Large intestine (tissue), 3 donors: ENCODE results near the gene ATP2B2. TPM values are rescaled to one million over a fixed set of nuclear protein-coding genes. Genes with fewer than 3 reads are reported as not detected.

Source experiments
- DNase-seq, 2 donors: peaks; one replicate each; pipeline versions ENCODE4 v3.0.0 to v3.0.0-alpha.2; 2013
- H3K27ac ChIP-seq: one replicate; pipeline ENCODE4 v1.5.1; 2013; ENCODE audit warnings: low read length
- H3K27me3 ChIP-seq: 2 replicates; pipeline ENCODE4 v1.6.1; 2013; ENCODE audit warnings: low read length; ENCODE audit not compliant: control insufficient read depth, insufficient read depth
- H3K36me3 ChIP-seq: 2 replicates; pipeline ENCODE4 v1.6.1; 2013; ENCODE audit warnings: low read length; ENCODE audit not compliant: control insufficient read depth, insufficient read depth
- H3K4me1 ChIP-seq: one replicate; pipeline ENCODE4 v1.6.1; 2013; ENCODE audit warnings: low read length; ENCODE audit not compliant: control insufficient read depth, insufficient read depth
- H3K4me3 ChIP-seq: one replicate; pipeline ENCODE4 v1.5.1; 2013; ENCODE audit warnings: low read length
- H3K9me3 ChIP-seq: one replicate; pipeline ENCODE4 v1.6.1; 2013; ENCODE audit warnings: mild to moderate bottlenecking, low read depth, low read length, moderate library complexity; ENCODE audit not compliant: control insufficient read depth
- WGBS: methylation state at CpG from one replicate; pipeline ENCODE4 v1.1.5; 2013; ENCODE audit warnings: low lambda C conversion rate; ENCODE audit not compliant: insufficient coverage; 5-methylcytosine and 5-hydroxymethylcytosine counted together
- polyA plus RNA-seq: library from polyadenylated mRNA; unstranded; fragments of 120-200 nt; gene quantifications from one replicate; pipeline ENCODE4 v1.2.1, GENCODE V29; 2013

ATP2B2 gene
- polyA plus RNA-seq, 1 donor = 1.5 TPM

GRCh38 chr3:10410383-10411002, 94.9 kb downstream of the ATP2B2 start:
- Histone ChIP-seq H3K27ac (no peak overlapping the region), H3K4me3 (no peak overlapping the region), H3K9me3 (no peaks in the 10 kb centered on the region), H3K27me3 (no peaks in the 10 kb centered on the region), H3K4me1 (no peaks in the 10 kb centered on the region), H3K36me3 (no peaks in the 10 kb centered on the region)
- DNase-seq = no peak
- no CpG with 5 or more reads among the region's 21 CpGs for WGBS

- Histone ChIP-seq H3K9me3 (no peaks in the 10 kb centered on the region), H3K4me1 (no peaks in the 10 kb centered on the region), H3K36me3 (no peaks in the 10 kb centered on the region), H3K27ac (no peak overlapping the region), H3K27me3 (no peaks in the 10 kb centered on the region), H3K4me3 (no peak overlapping the region)
- no peak for DNase-seq
- 100% methylated on average over 1 of the region's 8 CpGs for WGBS
Observed at GRCh38 chr3:10408680-10409079, 96.7 kb downstream of the ATP2B2 start.

DNA sequence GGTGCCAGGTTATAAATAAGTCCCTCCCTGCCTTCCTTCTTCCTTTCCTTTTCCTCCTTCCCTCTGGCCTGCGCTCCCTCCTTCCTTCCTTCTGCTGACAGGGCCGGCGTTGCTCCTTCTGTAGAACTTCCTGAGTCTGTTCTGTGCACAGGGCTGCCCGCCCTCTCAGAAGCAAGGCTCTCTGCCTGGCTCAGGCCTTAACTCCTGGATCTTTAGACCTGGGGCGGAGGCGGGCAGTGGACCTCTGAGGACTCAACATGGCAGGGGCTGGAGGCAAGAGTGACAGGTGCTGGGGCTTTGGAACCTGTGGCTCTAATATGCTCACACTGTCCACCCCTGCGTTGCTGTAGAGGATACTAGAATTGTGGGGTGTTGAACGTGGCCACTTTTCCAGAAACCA, 98.0 kb downstream of the ATP2B2 start:
- H3K4me1 ChIP-seq = no peaks in the 10 kb centered on the region
- no peaks in the 10 kb centered on the region for H3K9me3 ChIP-seq
- H3K27ac ChIP-seq = no peak overlapping the region
- WGBS = no CpG with 5 or more reads among the region's 8 CpGs
- no peak for DNase-seq
- no peak overlapping the region for H3K4me3 ChIP-seq
- H3K27me3 ChIP-seq = no peaks in the 10 kb centered on the region
- no peaks in the 10 kb centered on the region for H3K36me3 ChIP-seq

DNA sequence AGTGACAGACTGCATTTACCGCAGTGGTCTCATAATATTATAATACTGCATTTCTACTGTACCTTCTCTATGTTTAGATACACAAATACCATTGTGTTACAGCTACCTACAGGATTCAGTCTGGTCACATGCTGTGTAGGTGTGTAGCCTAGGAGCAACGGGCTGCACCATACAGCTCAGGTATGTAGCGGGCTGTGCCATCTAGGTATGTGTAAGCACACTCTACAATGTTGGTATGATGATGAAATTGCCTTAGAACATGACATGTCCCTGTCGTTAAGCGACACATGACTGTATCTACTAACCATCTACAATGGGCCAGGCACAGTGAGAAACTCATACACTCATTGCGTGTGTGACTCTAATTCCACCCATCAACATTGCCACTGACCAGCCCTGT, 99.0 kb downstream of the ATP2B2 start:
- no peaks in the 10 kb centered on the region for H3K27me3 ChIP-seq
- no peaks in the 10 kb centered on the region for H3K36me3 ChIP-seq
- H3K27ac ChIP-seq = no peak overlapping the region
- H3K4me3 ChIP-seq = no peak overlapping the region
- no CpG with 5 or more reads among the region's 6 CpGs for WGBS
- H3K4me1 ChIP-seq = no peaks in the 10 kb centered on the region
- DNase-seq = no peak
- H3K9me3 ChIP-seq = no peaks in the 10 kb centered on the region

DNA sequence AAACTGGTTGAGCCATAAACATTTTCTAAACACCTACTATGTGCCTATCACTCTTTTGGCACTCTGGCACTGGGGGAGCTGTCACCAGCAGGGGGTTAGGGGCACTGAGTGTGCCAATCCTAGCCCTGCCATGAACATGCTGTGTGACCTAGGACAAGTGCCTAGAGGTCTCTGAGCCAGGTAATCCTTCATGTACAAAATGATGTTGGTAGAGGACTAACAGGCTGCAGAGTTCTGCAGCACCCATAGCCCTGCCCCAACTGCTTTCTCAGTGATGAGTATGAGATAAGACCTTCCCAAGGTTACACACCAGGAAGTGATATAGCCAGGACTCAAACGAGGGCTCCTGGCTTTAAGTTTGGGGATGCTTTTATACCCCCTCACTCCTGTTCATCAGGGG, 99.6 kb downstream of the ATP2B2 start:
- DNase-seq = no peak
- no peaks in the 10 kb centered on the region for H3K27me3 ChIP-seq
- H3K36me3 ChIP-seq = no peaks in the 10 kb centered on the region
- H3K4me1 ChIP-seq = no peaks in the 10 kb centered on the region
- WGBS = no CpG with 5 or more reads among the region's 1 CpG
- H3K27ac ChIP-seq = no peak overlapping the region
- H3K9me3 ChIP-seq = no peaks in the 10 kb centered on the region
- no peak overlapping the region for H3K4me3 ChIP-seq

DNA sequence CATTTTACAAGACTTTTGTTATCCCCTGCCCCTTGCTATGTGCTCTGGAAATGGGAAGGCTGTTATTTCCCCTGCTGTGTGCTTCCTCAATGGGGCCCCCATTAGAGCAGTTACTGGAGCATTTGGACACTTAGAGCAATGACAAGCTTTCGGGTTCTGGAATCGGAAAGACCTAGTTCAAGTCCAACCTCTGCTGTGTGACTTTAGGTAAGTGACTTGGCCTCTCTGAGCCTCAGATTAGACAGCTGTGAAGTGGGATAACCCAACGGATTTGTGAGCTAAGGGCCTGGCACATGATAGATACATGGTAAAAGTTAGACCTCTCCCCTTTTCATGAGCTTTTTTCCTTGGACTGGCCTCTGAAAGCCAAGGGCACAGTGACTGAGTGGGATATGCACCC, 100.5 kb downstream of the ATP2B2 start:
- H3K9me3 ChIP-seq = no peaks in the 10 kb centered on the region
- H3K4me3 ChIP-seq = no peak overlapping the region
- no peaks in the 10 kb centered on the region for H3K27me3 ChIP-seq
- no peak overlapping the region for H3K27ac ChIP-seq
- no peaks in the 10 kb centered on the region for H3K36me3 ChIP-seq
- WGBS = no CpG with 5 or more reads among the region's 3 CpGs
- H3K4me1 ChIP-seq = no peaks in the 10 kb centered on the region
- DNase-seq = no peak

DNA sequence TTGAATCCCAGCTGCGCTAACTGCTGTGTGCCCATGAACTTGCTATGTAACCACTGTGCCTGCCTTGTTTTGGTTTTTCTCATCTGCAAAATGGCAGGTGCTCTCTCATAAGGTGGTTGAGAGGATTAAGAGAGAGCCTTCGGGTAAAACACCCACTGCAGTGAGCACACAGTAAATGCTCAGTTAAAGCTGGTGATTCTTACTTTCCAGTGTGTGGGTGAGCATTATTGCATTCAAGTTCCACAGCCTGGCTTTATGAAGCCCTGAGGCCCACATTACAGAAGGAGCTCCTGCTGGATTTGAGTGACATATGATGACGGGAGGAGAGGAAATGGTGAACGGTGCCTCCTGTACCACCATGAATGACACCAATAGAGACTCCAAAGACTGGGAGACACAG, 101.0 kb downstream of the ATP2B2 start:
- H3K9me3 ChIP-seq = no peaks in the 10 kb centered on the region
- H3K4me3 ChIP-seq = no peak overlapping the region
- H3K27ac ChIP-seq = no peak overlapping the region
- H3K27me3 ChIP-seq = no peaks in the 10 kb centered on the region
- no CpG with 5 or more reads among the region's 4 CpGs for WGBS
- no peaks in the 10 kb centered on the region for H3K4me1 ChIP-seq
- no peak for DNase-seq
- no peaks in the 10 kb centered on the region for H3K36me3 ChIP-seq

- Histone ChIP-seq H3K27ac (no peak overlapping the region), H3K36me3 (no peaks in the 10 kb centered on the region), H3K27me3 (no peaks in the 10 kb centered on the region), H3K4me3 (no peak overlapping the region), H3K4me1 (no peaks in the 10 kb centered on the region), H3K9me3 (no peaks in the 10 kb centered on the region)
- no CpG with 5 or more reads among the region's 14 CpGs for WGBS
- DNase-seq = no peak
Observed at GRCh38 chr3:10401990-10402761, 103.2 kb downstream of the ATP2B2 start.

DNA sequence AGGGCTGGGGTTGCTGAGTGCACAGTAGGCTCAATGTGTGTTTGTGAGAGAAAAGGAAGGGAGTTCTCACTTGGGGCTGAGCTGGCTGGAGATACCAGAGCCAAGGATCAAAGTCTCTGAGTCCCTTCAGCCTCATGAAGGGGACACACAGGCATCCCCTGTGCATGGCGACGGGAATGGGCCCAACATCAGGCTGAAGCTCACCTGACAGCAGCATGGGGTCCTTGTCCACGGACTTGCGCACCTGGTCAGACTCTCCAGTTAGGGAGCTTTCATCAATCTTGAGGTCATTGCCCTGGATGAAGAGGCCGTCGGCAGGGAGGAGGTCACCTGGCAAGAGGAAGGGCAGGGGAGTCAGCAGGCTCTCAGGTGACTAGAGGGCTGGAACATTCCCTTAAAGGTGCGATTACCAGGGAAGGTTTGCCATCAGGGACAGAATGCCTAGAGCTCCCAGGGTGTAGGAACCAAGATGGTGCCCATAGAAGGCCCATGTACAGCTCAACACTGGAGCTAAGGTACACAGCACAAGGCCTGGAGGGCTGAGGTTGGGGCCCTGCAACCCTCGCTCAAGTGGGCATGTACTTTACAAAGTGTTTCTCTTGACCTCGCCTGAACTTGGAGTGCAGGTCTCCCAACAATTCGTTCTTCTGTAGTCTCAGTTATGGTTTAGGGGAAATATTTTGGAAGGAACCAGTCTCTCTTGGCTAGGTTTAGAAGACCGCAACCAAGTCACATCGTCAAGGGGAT, 104.5 kb downstream of the ATP2B2 start:
- DNase-seq = no peak

GRCh38 chr3:10400050-10400748, 105.2 kb downstream of the ATP2B2 start:
- Histone ChIP-seq H3K9me3 (no peaks in the 10 kb centered on the region), H3K4me3 (no peak overlapping the region), H3K36me3 (no peaks in the 10 kb centered on the region), H3K27ac (no peak overlapping the region), H3K4me1 (no peaks in the 10 kb centered on the region), H3K27me3 (no peaks in the 10 kb centered on the region)
- no CpG with 5 or more reads among the region's 8 CpGs for WGBS
- DNase-seq = no peak

More for the DNA sequence above, 104.5 kb downstream of the ATP2B2 start:
- no CpG with 5 or more reads among the region's 12 CpGs for WGBS
- H3K36me3 ChIP-seq = no peaks in the 10 kb centered on the region
- H3K27ac ChIP-seq = no peak overlapping the region
- no peak overlapping the region for H3K4me3 ChIP-seq
- no peaks in the 10 kb centered on the region for H3K27me3 ChIP-seq
- H3K9me3 ChIP-seq = no peaks in the 10 kb centered on the region
- H3K4me1 ChIP-seq = no peaks in the 10 kb centered on the region
